ENCODE measurements around the gene DSCAML1. TPM values are rescaled to one million over a fixed set of nuclear protein-coding genes. Genes with fewer than 3 reads are reported as not detected.
A peak's percentile ranks its signal among the peaks of the same experiment; 100 is the strongest.

The DSCAML1 gene
- total and polyA plus RNA-seq, 2 donors, result 0.32 to 0.47 TPM

GRCh38 chr11:117465236-117465997, 331.6 kb downstream of the DSCAML1 start:
- Histone ChIP-seq H3K27ac (ENCODE audit: low read depth in 1 of 2, low read length in 1 of 2) (no peak overlapping the region), H3K9me3 (ENCODE audit: control insufficient read depth in 2 of 2, insufficient read depth in 1 of 2, low read length in 1 of 2) (no peaks in the 10 kb centered on the region), H3K27me3 (ENCODE audit: control insufficient read depth in 2 of 2, insufficient read depth in 1 of 2, low read length in 1 of 2) (no peaks in the 10 kb centered on the region), H3K4me3 (ENCODE audit: low read length in 2 of 2) (no peak overlapping the region), H3K4me1 (ENCODE audit: control insufficient read depth in 2 of 2, insufficient read depth in 2 of 2, low read length in 2 of 2) (no peaks in the 10 kb centered on the region), H3K36me3 (ENCODE audit: control insufficient read depth in 2 of 2, insufficient read depth in 2 of 2, low read length in 1 of 2) (no peaks in the 10 kb centered on the region)
- no peak for DNase-seq (ENCODE audit: low read depth in 6 of 9, low spot score in 9 of 9)
- WGBS, result 93% methylated on average over 14 of the region's 14 CpGs

- Histone ChIP-seq H3K36me3 (ENCODE audit: control insufficient read depth in 2 of 2, insufficient read depth in 2 of 2, low read length in 1 of 2) (no peaks in the 10 kb centered on the region), H3K27me3 (ENCODE audit: control insufficient read depth in 2 of 2, insufficient read depth in 1 of 2, low read length in 1 of 2) (no peaks in the 10 kb centered on the region), H3K9me3 (ENCODE audit: control insufficient read depth in 2 of 2, insufficient read depth in 1 of 2, low read length in 1 of 2) (no peaks in the 10 kb centered on the region), H3K27ac (ENCODE audit: low read depth in 1 of 2, low read length in 1 of 2) (no peak overlapping the region), H3K4me3 (ENCODE audit: low read length in 2 of 2) (no peak overlapping the region), H3K4me1 (ENCODE audit: control insufficient read depth in 2 of 2, insufficient read depth in 2 of 2, low read length in 2 of 2) (no peaks in the 10 kb centered on the region)
- no peak for DNase-seq (ENCODE audit: low read depth in 6 of 9, low spot score in 9 of 9)
- whole genome bisulfite sequencing, result 99% methylated on average over 13 of the region's 13 CpGs
Measured at GRCh38 chr11:117464778-117465177, 332.2 kb downstream of the DSCAML1 start.

DNA sequence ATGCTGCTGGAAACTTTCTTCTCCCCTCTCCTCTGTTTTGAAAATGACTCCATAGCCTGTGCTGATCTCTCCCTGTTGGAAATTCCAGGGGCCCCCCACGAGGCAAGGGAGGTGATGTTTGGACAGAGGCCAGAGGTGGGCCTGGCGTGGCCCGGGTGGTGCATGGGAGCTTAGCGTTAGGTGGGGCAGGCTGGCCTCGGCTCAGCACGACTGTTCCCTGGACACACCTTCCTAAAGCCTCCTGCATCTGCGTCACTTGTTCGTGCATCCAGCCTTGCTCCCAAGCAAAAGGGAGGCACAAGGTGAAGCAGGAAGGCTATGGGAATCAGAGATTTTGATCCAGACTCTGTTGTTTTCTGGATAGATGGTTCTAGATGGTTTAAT, 334.2 kb downstream of the DSCAML1 start:
- Histone ChIP-seq H3K27me3 (ENCODE audit: control insufficient read depth in 2 of 2, insufficient read depth in 1 of 2, low read length in 1 of 2) (no peaks in the 10 kb centered on the region), H3K9me3 (ENCODE audit: control insufficient read depth in 2 of 2, insufficient read depth in 1 of 2, low read length in 1 of 2) (no peaks in the 10 kb centered on the region), H3K4me3 (ENCODE audit: low read length in 2 of 2) (no peak overlapping the region), H3K27ac (ENCODE audit: low read depth in 1 of 2, low read length in 1 of 2) (no peak overlapping the region), H3K36me3 (ENCODE audit: control insufficient read depth in 2 of 2, insufficient read depth in 2 of 2, low read length in 1 of 2) (no peaks in the 10 kb centered on the region), H3K4me1 (ENCODE audit: control insufficient read depth in 2 of 2, insufficient read depth in 2 of 2, low read length in 2 of 2) (no peaks in the 10 kb centered on the region)
- 84% methylated on average over 8 of the region's 8 CpGs for WGBS
- no peak for DNase-seq (ENCODE audit: low read depth in 6 of 9, low spot score in 9 of 9)

DNA sequence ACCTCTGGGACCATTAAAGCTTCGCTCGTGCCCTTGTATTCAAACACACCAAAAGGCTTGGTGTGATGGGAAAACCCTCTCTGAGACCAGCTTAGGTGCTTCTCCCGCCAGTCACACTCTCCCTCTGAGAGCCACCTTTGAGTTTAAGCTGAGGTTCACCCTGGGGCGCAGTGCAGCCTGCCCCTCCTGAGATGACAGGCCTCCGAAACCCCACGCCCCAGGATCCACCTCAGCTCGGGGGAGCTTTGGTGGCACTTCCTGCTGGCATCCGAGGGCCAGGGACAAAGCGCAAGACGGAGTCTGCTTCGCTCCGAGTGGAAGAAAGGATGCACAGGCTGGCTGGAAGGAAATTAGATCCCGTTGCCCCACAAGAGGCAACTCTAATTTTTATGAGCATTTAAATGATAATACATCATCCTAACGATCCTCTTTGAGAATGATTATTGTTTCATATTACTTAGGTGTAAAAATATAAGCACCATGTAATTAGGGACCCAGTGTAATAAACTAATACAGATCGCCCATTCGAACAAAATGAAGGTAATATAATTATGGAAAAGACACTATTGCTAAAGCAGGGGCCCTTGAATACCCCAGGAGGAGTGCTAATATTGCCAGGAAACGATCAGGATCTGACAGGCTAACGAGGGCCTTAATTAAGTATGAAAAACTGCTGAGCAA, 334.7 kb downstream of the DSCAML1 start:
- H3K27me3 ChIP-seq (ENCODE audit: control insufficient read depth in 2 of 2, insufficient read depth in 1 of 2, low read length in 1 of 2), result no peaks in the 10 kb centered on the region
- no peak overlapping the region for H3K4me3 ChIP-seq (ENCODE audit: low read length in 2 of 2)
- no peaks in the 10 kb centered on the region for H3K36me3 ChIP-seq (ENCODE audit: control insufficient read depth in 2 of 2, insufficient read depth in 2 of 2, low read length in 1 of 2)
- no peaks in the 10 kb centered on the region for H3K9me3 ChIP-seq (ENCODE audit: control insufficient read depth in 2 of 2, insufficient read depth in 1 of 2, low read length in 1 of 2)
- H3K27ac ChIP-seq (ENCODE audit: low read depth in 1 of 2, low read length in 1 of 2), result no peak overlapping the region
- no peaks in the 10 kb centered on the region for H3K4me1 ChIP-seq (ENCODE audit: control insufficient read depth in 2 of 2, insufficient read depth in 2 of 2, low read length in 2 of 2)
- 89% methylated on average over 18 of the region's 18 CpGs for WGBS
- no peak for DNase-seq (ENCODE audit: low read depth in 6 of 9, low spot score in 9 of 9)

- DNase-seq (ENCODE audit: low read depth in 6 of 9, low spot score in 9 of 9), result no peak
- H3K4me1 ChIP-seq (ENCODE audit: control insufficient read depth in 2 of 2, insufficient read depth in 2 of 2, low read length in 2 of 2), result no peaks in the 10 kb centered on the region
- no peaks in the 10 kb centered on the region for H3K27me3 ChIP-seq (ENCODE audit: control insufficient read depth in 2 of 2, insufficient read depth in 1 of 2, low read length in 1 of 2)
- 96% methylated on average over 16 of the region's 16 CpGs for WGBS
- no peak overlapping the region for H3K27ac ChIP-seq (ENCODE audit: low read depth in 1 of 2, low read length in 1 of 2)
- H3K9me3 ChIP-seq (ENCODE audit: control insufficient read depth in 2 of 2, insufficient read depth in 1 of 2, low read length in 1 of 2), result no peaks in the 10 kb centered on the region
- H3K4me3 ChIP-seq (ENCODE audit: low read length in 2 of 2), result no peak overlapping the region
- no peaks in the 10 kb centered on the region for H3K36me3 ChIP-seq (ENCODE audit: control insufficient read depth in 2 of 2, insufficient read depth in 2 of 2, low read length in 1 of 2)
Measured at GRCh38 chr11:117461396-117462182, 335.4 kb downstream of the DSCAML1 start.

GRCh38 chr11:117459979-117460300, 337.1 kb downstream of the DSCAML1 start:
- WGBS, result 70% methylated on average over 5 of the region's 5 CpGs

DNA sequence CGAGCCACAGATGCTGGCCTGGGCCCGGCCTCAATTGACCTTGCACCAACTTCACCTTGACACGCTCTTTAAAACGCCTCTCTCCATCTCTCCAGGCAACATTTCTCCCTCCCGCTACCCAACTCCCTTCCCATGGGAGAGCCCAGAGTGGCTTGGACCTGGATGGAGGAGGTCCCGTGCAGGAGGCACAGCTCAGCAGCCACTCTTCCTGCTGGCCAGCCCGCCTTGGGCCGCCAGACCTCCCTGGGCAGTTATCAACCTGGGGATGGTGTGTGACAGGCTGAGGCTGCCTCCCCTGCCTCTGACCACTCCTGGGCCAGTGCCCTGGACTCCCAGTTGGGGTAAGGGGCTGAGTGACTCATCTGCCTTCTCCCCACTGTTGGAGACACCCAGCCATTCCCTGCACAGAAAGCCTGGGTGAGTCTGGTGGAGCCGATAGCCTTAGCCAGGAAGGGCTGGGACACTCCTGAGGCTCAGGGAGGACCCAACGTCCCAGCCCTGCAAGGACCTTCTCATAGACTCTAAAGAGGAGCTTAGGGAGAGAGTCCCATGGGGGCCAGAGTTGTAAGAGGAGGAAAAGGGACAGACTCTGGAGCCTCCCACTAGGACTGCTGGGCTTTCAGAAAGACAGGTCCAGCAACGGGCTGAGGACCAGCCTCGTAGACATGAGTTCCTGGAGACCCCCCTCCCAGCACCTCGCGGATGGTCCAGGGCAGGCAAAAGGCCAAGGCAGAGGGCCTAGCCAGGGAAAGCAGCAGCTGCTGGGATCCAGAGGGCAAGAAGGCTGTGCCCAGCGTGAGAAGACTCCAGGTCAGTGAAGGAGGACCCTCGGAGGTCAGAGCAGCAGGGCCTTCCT, 337.7 kb downstream of the DSCAML1 start:
- no peaks in the 10 kb centered on the region for H3K27me3 ChIP-seq (ENCODE audit: control insufficient read depth in 2 of 2, insufficient read depth in 1 of 2, low read length in 1 of 2)
- no peak overlapping the region for H3K4me3 ChIP-seq (ENCODE audit: low read length in 2 of 2)
- WGBS, result 90% methylated on average over 16 of the region's 16 CpGs

More at GRCh38 chr11:117459979-117460300, 337.1 kb downstream of the DSCAML1 start:
- H3K27ac ChIP-seq (ENCODE audit: low read depth in 1 of 2, low read length in 1 of 2), result no peak overlapping the region
- no peaks in the 10 kb centered on the region for H3K4me1 ChIP-seq (ENCODE audit: control insufficient read depth in 2 of 2, insufficient read depth in 2 of 2, low read length in 2 of 2)
- H3K36me3 ChIP-seq (ENCODE audit: control insufficient read depth in 2 of 2, insufficient read depth in 2 of 2, low read length in 1 of 2), result no peaks in the 10 kb centered on the region
- H3K27me3 ChIP-seq (ENCODE audit: control insufficient read depth in 2 of 2, insufficient read depth in 1 of 2, low read length in 1 of 2), result no peaks in the 10 kb centered on the region
- H3K9me3 ChIP-seq (ENCODE audit: control insufficient read depth in 2 of 2, insufficient read depth in 1 of 2, low read length in 1 of 2), result no peaks in the 10 kb centered on the region
- peak in 1 of 9 donors; percentile 14 for DNase-seq (ENCODE audit: low read depth in 6 of 9, low spot score in 9 of 9)
- H3K4me3 ChIP-seq (ENCODE audit: low read length in 2 of 2), result no peak overlapping the region

DNA sequence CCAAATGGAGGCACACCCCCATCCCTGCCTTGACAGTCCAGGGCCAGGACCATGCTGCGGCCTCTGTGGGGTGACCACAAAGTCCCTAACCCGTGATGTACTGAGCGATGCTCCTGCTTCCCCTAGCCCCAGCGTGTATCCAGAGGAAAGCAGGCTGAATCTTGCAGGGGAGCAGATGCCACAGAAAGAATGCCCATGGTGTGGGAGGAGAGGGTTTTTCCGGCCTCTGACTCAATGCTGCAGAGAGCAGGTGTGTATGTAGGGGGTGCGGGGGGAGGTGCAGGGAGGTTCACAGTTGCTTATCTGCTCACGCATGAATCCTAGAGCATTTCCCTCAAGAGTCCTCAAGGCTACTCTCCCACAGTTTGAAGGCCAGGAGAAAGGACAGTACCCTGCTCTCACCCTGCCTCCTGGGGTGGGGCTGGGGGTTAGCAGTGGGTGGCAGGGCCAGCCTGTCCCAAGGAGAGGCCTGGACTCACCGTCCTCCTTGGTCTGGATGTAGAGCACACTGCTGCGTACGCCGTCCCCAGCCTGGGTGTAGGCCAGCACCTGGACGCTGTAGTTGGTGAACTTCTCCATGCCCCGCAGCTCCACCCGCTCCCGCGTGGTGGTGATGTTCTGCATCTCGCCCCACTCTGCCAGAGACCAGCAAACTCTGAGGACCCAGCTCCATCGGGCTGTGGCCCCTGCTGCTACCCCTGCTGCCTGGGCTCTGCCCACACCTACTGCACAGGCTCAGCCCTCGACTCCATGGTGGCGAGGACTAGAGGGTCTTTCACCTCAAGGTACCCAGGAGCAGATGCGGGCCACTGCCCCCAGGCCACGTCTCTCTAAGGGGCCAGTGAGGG, 338.5 kb downstream of the DSCAML1 start:
- DNase-seq (ENCODE audit: low read depth in 6 of 9, low spot score in 9 of 9), result peak in 1 of 9 donors; percentile 15
- Histone ChIP-seq H3K4me3 (ENCODE audit: low read length in 2 of 2) (no peak overlapping the region), H3K36me3 (ENCODE audit: control insufficient read depth in 2 of 2, insufficient read depth in 2 of 2, low read length in 1 of 2) (no peaks in the 10 kb centered on the region), H3K27me3 (ENCODE audit: control insufficient read depth in 2 of 2, insufficient read depth in 1 of 2, low read length in 1 of 2) (no peaks in the 10 kb centered on the region), H3K9me3 (ENCODE audit: control insufficient read depth in 2 of 2, insufficient read depth in 1 of 2, low read length in 1 of 2) (no peaks in the 10 kb centered on the region), H3K4me1 (ENCODE audit: control insufficient read depth in 2 of 2, insufficient read depth in 2 of 2, low read length in 2 of 2) (no peaks in the 10 kb centered on the region), H3K27ac (ENCODE audit: low read depth in 1 of 2, low read length in 1 of 2) (no peak overlapping the region)
- 95% methylated on average over 22 of the region's 22 CpGs for WGBS

More for the DNA sequence above, 337.7 kb downstream of the DSCAML1 start:
- H3K36me3 ChIP-seq (ENCODE audit: control insufficient read depth in 2 of 2, insufficient read depth in 2 of 2, low read length in 1 of 2), result no peaks in the 10 kb centered on the region
- DNase-seq (ENCODE audit: low read depth in 6 of 9, low spot score in 9 of 9), result no peak
- H3K9me3 ChIP-seq (ENCODE audit: control insufficient read depth in 2 of 2, insufficient read depth in 1 of 2, low read length in 1 of 2), result no peaks in the 10 kb centered on the region
- H3K27ac ChIP-seq (ENCODE audit: low read depth in 1 of 2, low read length in 1 of 2), result no peak overlapping the region
- no peaks in the 10 kb centered on the region for H3K4me1 ChIP-seq (ENCODE audit: control insufficient read depth in 2 of 2, insufficient read depth in 2 of 2, low read length in 2 of 2)

Data from thymus (tissue), 11 donors.